ENCODE data around the gene SRI. TPM values are rescaled to one million over a fixed set of nuclear protein-coding genes. Genes with fewer than 3 reads are reported as not detected.
"Not testable (repeated sequence)": the region's sequence is repeated elsewhere in the genome, so short reads cannot be mapped to it uniquely, and the experiment has no call there.

The SRI gene, protein sequence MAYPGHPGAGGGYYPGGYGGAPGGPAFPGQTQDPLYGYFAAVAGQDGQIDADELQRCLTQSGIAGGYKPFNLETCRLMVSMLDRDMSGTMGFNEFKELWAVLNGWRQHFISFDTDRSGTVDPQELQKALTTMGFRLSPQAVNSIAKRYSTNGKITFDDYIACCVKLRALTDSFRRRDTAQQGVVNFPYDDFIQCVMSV
- 188 and 207 TPM in 2 replicates for total RNA-seq

DNA sequence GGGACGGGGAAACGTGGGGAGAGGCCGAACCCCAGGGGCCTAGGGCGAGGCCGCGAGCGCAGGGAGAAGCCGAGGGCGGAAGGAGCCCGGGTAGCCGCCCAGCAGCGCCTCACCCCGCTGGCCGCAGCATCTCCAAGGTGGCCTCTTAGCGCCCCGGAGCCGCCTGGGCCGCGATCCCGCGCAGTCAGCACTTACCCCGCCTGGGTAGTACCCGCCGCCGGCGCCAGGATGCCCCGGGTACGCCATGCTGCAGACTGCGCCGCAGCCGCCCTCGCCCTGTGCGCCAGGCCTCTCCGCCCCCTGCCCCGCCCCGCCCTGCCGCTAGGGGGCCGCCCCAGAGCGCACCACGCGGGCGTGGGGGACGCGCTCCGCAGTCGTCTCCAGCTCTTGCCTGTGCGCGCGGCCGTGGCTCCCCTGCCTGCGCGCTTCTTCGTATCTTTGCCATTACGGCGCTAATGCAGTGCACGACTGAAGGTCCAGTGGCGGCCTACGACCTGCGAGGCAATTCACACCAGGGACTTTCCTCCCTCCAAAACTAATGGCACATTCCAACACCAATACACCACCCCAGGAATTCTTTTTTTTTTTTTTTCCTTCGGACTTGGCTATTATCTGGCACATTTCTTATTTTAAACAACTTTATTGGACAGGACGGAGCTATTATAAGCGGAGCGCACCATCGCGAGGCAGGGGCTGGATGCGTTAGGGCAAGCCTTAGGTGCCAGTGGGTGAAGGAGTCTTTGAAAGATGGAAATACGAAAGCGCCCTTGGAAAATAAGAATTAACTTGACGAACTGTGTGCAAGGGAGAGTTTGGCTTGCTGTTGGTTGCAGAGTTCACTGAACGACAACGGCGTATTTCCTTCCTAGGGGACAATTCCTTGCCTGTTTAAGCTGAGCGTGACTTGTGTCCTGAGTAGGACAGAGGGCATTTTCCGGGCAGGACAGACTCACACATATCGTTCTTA is at the start of gene SRI:
Gene SRI (minus strand): TSS at position 258 of the 967 bp plus-strand sequence. CDS start 12 bp downstream, at position 246.
- Mint-ChIP-seq H3K4me1 (peaks cover 28% of the 10 kb centered on the region), H3K9me3 (no peaks in the 10 kb centered on the region), H3K27me3 (peaks cover 3% of the 10 kb centered on the region), H3K36me3 (ENCODE audit: low read depth) (peaks cover 23% of the 10 kb centered on the region), H3K27ac (peak within 1 kb of the TSS; percentile 96), H3K4me3 (peak within 1 kb of the TSS; percentile 90)
- intact Hi-C loops (cut with micrococcal nuclease) = loop anchor here (5.0 kb wide), 1 partner anchor 1387 kb away; no protein-coding TSS in a partner anchor
- peak; percentile 97 for DNase-seq

DNA sequence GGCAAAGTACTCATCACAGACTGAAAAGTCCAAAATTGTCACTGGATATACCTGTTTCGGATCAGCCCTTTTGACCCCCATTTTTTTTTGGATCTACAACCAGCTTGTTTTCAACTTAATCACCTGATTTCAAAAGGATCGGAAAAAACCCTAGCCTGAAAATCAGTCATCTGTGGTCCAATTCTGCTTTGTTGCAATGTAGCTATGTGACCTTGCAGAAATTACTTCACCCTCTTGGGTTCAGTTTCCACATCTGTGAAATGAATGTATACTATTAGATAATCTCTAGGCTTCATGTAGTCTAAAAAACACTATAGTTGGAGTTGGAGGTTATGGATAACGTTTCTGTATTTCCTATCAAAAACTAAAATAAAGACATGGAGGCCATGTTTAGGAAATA is 49.7 kb upstream of the SRI start:
- intact Hi-C loops (cut with micrococcal nuclease) = no loop called here
- Mint-ChIP-seq H3K4me1 (no peaks in the 10 kb centered on the region), H3K4me3 (no peak overlapping the region), H3K9me3 (no peaks in the 10 kb centered on the region), H3K27ac (no peak overlapping the region), H3K27me3 (no peaks in the 10 kb centered on the region), H3K36me3 (ENCODE audit: low read depth) (peaks cover 2% of the 10 kb centered on the region)
- DNase-seq = no peak

DNA sequence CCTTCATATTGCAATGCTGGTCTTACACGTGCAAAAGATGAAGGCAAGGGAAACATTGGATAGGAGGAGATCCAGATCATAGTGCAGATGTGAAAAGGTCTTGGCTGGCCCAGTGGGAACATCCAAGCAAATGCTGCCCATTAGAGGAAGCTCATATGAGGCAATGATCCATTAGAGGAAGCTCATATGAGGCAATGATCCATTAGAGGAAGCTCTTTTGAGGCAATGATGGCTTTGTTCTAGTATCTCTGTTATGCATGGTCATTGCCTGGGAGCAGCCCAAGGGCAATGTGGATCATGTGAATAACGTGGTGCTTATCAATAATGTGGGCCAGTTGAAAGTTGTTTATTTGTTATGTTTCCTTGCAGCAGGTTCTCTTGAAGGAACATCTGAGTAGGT is 49.0 kb upstream of the SRI start:
- no peak overlapping the region for H3K4me3 Mint-ChIP-seq
- H3K9me3 Mint-ChIP-seq = no peaks in the 10 kb centered on the region
- intact Hi-C loops (cut with micrococcal nuclease) = no loop called here
- no peak overlapping the region for H3K27ac Mint-ChIP-seq
- peaks cover 2% of the 10 kb centered on the region for H3K36me3 Mint-ChIP-seq (ENCODE audit: low read depth)
- no peaks in the 10 kb centered on the region for H3K4me1 Mint-ChIP-seq
- H3K27me3 Mint-ChIP-seq = peaks cover 1% of the 10 kb centered on the region
- no peak for DNase-seq

GRCh38 chr7:88268051-88268450 is 48.2 kb upstream of the SRI start:
- no peak overlapping the region for H3K27ac Mint-ChIP-seq
- H3K4me3 Mint-ChIP-seq = no peak overlapping the region
- DNase-seq = no peak
- peaks cover 2% of the 10 kb centered on the region for H3K36me3 Mint-ChIP-seq (ENCODE audit: low read depth)
- H3K4me1 Mint-ChIP-seq = no peaks in the 10 kb centered on the region
- H3K27me3 Mint-ChIP-seq = peaks cover 1% of the 10 kb centered on the region
- intact Hi-C loops (cut with micrococcal nuclease) = no loop called here
- no peaks in the 10 kb centered on the region for H3K9me3 Mint-ChIP-seq

DNA sequence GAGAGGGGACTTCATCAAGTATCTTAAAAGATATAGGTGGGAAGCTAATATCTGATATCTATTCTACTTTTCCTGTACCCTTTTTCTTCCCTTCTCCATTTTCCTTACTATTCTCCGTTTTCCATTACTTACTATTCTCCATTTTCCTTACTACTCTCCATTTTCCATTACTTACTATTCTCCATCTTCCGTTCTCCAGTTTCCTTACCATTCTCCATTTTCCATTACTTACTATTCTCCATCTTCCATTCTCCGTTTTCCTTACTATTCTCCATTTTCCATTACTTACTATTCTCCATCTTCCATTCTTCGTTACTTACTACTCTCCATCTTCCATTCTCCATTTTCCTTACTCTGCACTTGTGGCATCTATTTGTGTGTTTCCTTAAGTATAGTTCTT is 47.6 kb upstream of the SRI start:
- Mint-ChIP-seq H3K9me3 (no peaks in the 10 kb centered on the region), H3K4me1 (no peaks in the 10 kb centered on the region), H3K27me3 (peaks cover 1% of the 10 kb centered on the region), H3K4me3 (no peak overlapping the region), H3K36me3 (ENCODE audit: low read depth) (peaks cover 2% of the 10 kb centered on the region), H3K27ac (no peak overlapping the region)
- intact Hi-C loops (cut with micrococcal nuclease) = no loop called here
- no peak for DNase-seq

DNA sequence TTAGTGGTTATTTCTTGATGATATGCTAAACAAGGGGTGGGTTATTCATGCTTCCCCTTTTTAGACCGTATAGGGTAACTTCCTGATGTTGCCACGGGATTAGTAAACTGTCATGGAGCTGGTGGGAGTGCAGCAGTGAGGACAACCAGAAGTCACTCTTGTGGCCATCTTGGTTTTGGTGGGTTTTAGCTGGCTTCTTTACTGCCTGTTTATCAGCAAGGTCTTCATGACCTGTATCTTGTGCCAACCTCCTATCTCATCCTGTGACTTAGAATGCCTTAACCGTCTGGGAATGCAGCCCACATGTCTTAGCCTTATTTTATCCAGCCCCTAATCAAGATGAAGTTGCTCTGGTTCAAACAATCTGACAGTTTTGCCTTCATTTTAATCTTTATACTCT is 45.1 kb upstream of the SRI start:
- DNase-seq; H3K27me3 Mint-ChIP-seq; H3K27ac Mint-ChIP-seq; H3K4me1 Mint-ChIP-seq; H3K9me3 Mint-ChIP-seq; intact Hi-C loops (cut with micrococcal nuclease); H3K4me3 Mint-ChIP-seq; H3K36me3 Mint-ChIP-seq (ENCODE audit: low read depth): not testable (repeated sequence)

DNA sequence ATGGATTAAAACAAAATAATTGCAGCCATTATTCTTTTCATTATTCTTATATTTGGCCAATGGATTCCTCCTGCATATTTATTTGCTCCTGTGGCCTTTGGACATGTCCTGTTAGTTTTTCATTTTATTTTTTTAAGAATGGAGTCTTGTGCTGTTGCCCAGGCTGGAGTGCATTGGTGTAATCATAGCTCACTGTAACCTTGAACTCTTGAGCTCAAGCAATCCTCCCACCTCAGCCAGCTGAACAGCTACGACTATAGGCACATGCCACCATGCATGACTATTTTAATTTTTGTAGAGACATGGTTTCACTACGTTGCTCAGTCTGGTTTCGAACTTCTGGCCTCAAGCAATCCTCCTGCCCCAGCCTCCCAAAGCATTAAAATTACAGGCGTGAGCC is 42.7 kb upstream of the SRI start:
- no peak overlapping the region for H3K27ac Mint-ChIP-seq
- H3K9me3 Mint-ChIP-seq = no peaks in the 10 kb centered on the region

GRCh38 chr7:88260719-88261118 is 40.9 kb upstream of the SRI start:
- Mint-ChIP-seq H3K4me3 (no peak overlapping the region), H3K9me3 (no peaks in the 10 kb centered on the region), H3K36me3 (ENCODE audit: low read depth) (no peaks in the 10 kb centered on the region), H3K4me1 (no peaks in the 10 kb centered on the region), H3K27ac (no peak overlapping the region), H3K27me3 (peaks cover 12% of the 10 kb centered on the region)
- no peak for DNase-seq
- intact Hi-C loops (cut with micrococcal nuclease) = no loop called here

More for the DNA sequence above, 42.7 kb upstream of the SRI start:
- Mint-ChIP-seq H3K36me3 (ENCODE audit: low read depth) (peaks cover 2% of the 10 kb centered on the region), H3K4me3 (no peak overlapping the region), H3K4me1 (no peaks in the 10 kb centered on the region), H3K27me3 (peaks cover 8% of the 10 kb centered on the region)
- DNase-seq = no peak
- intact Hi-C loops (cut with micrococcal nuclease) = no loop called here

- no peak overlapping the region for H3K27ac Mint-ChIP-seq
- H3K27me3 Mint-ChIP-seq = peaks cover 12% of the 10 kb centered on the region
- no peaks in the 10 kb centered on the region for H3K9me3 Mint-ChIP-seq
- DNase-seq = no peak
- intact Hi-C loops (cut with micrococcal nuclease) = no loop called here
- H3K4me3 Mint-ChIP-seq = no peak overlapping the region
- no peaks in the 10 kb centered on the region for H3K4me1 Mint-ChIP-seq
- no peaks in the 10 kb centered on the region for H3K36me3 Mint-ChIP-seq (ENCODE audit: low read depth)
Measured at GRCh38 chr7:88259656-88260380, 40.0 kb upstream of the SRI start.

GRCh38 chr7:88258296-88258695 is 38.5 kb upstream of the SRI start:
- H3K27ac Mint-ChIP-seq; H3K36me3 Mint-ChIP-seq (ENCODE audit: low read depth); intact Hi-C loops (cut with micrococcal nuclease); H3K4me3 Mint-ChIP-seq; H3K4me1 Mint-ChIP-seq; H3K9me3 Mint-ChIP-seq; DNase-seq: not testable (repeated sequence)
- H3K27me3 Mint-ChIP-seq = peaks cover 11% of the 10 kb centered on the region

- no peak for DNase-seq
- intact Hi-C loops (cut with micrococcal nuclease) = no loop called here
- Mint-ChIP-seq H3K9me3 (peaks cover 5% of the 10 kb centered on the region), H3K27me3 (peaks cover 12% of the 10 kb centered on the region), H3K4me3 (no peak overlapping the region), H3K36me3 (ENCODE audit: low read depth) (no peaks in the 10 kb centered on the region), H3K4me1 (no peaks in the 10 kb centered on the region), H3K27ac (no peak overlapping the region)
Measured at GRCh38 chr7:88256906-88257305, 37.1 kb upstream of the SRI start.

DNA sequence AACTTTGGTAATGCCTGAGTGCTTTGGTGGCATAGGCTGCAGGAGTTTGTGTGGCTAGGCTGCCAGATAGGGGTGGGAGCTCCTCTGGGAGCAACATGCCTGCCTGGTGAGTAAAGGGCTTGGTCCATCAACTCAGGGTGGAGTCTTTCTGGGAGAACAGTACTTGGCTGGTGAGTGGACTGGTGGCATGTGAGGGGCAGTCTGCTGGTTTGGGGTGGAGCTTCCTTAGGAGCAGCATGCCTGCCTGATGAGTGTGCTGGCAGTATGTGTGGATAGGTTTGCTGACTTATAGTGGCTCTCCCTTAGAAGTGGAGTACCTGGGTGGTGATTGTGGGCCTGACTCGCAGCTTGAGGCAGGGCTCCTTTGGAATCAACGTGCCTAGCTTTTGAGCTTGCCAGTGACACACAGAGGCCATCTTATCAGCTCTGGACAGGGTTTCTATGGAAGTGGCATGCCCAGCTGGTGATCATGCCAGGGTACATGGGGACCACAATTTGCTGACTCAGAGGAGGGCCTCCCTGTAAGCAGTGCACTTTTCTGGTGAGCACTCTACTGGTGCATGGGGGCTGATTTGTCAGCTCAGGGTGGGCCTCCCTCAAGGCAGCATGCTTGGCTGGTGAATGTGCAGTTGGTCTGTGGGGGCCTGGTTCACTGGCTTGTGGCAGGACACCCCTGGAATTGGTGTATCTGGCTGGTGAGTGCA is 35.0 kb upstream of the SRI start:
- no peak overlapping the region for H3K27ac Mint-ChIP-seq
- H3K27me3 Mint-ChIP-seq = peaks cover 13% of the 10 kb centered on the region
- no peaks in the 10 kb centered on the region for H3K4me1 Mint-ChIP-seq
- H3K4me3 Mint-ChIP-seq = no peak overlapping the region
- intact Hi-C loops (cut with micrococcal nuclease) = no loop called here
- no peaks in the 10 kb centered on the region for H3K36me3 Mint-ChIP-seq (ENCODE audit: low read depth)
- H3K9me3 Mint-ChIP-seq = peaks cover 8% of the 10 kb centered on the region
- no peak for DNase-seq

- DNase-seq = no peak
- Mint-ChIP-seq H3K9me3 (peaks cover 8% of the 10 kb centered on the region), H3K4me1 (no peaks in the 10 kb centered on the region), H3K27me3 (peaks cover 17% of the 10 kb centered on the region), H3K27ac (no peak overlapping the region), H3K4me3 (no peak overlapping the region), H3K36me3 (ENCODE audit: low read depth) (no peaks in the 10 kb centered on the region)
- intact Hi-C loops (cut with micrococcal nuclease) = no loop called here
Measured at GRCh38 chr7:88253640-88254039, 33.8 kb upstream of the SRI start.
